RWPE1 (cell line): ENCODE results near the gene FHOD3.

Experiments
- CTCF ChIA-PET: fragments of 350-600 bp; sonication (Branson Sonifier 250); formaldehyde crosslinking; extraction: SDS; loops from one replicate; lab custom pipeline; 2021; lab: Yijun Ruan, JAX
- POLR2A ChIA-PET: fragments of 400-600 bp; formaldehyde crosslinking; extraction: SDS; loops from one replicate; lab custom pipeline; 2020; ENCODE audit warnings: antibody characterized with exemption; ENCODE audit not compliant: low non-redundant PET; lab: Yijun Ruan, JAX
- DNase-seq: peaks from one replicate; pipeline ENCODE4 v3.0.0; 2012; ENCODE audit warnings: low spot score
- H3K27ac ChIP-seq: fragments of 450-650 bp; 2 replicates; pipeline ENCODE4 v1.5.1; 2017
- CTCF ChIP-seq: fragments of 450-650 bp; conservative IDR thresholded peaks from 2 replicates; pipeline ENCODE4 v1.5.1; 2017; ENCODE audit warnings: low read depth, mild to moderate bottlenecking

The FHOD3 gene

GRCh38 chr18:36630917-36631316 is 333.4 kb downstream of the FHOD3 start:
- TF ChIP-seq CTCF = no peak
- DNase-seq = no peak
- ChIA-PET POLR2A (no interaction called here), CTCF (interaction anchor here (0.8 kb wide), 1 partner anchor 58 kb away, joined by 3 read pairs; no protein-coding TSS in a partner anchor)
- H3K27ac ChIP-seq = no peak overlapping the region

- POLR2A ChIA-PET = no interaction called here
- no peak overlapping the region for H3K27ac ChIP-seq
- CTCF ChIA-PET = no interaction called here
- DNase-seq = no peak
- no peak for TF ChIP-seq CTCF
These were observed 336.5 kb downstream of the FHOD3 start for GRCh38 chr18:36633961-36634412.

GRCh38 chr18:36634573-36635216 is 337.2 kb downstream of the FHOD3 start:
- TF ChIP-seq CTCF = no peak
- CTCF ChIA-PET = interaction anchor here (0.5 to 0.6 kb wide), 2 partner anchors 190 to 1442 kb away, joined by 3 to 4 read pairs; no protein-coding TSS in a partner anchor
- POLR2A ChIA-PET = no interaction called here
- DNase-seq = peak; percentile 4
- H3K27ac ChIP-seq = no peak overlapping the region

- CTCF ChIA-PET = interaction anchor here (0.6 kb wide), 1 partner anchor 1443 kb away, joined by 4 read pairs; no protein-coding TSS in a partner anchor
- POLR2A ChIA-PET = no interaction called here
- no peak for TF ChIP-seq CTCF
- DNase-seq = no peak
- no peak overlapping the region for H3K27ac ChIP-seq
These were observed 338.0 kb downstream of the FHOD3 start for GRCh38 chr18:36635414-36636096.

GRCh38 chr18:36636237-36636817 is 338.8 kb downstream of the FHOD3 start:
- no peak for TF ChIP-seq CTCF
- CTCF ChIA-PET = interaction anchor here (0.6 kb wide), 1 partner anchor 64 kb away, joined by 4 read pairs; no protein-coding TSS in a partner anchor
- H3K27ac ChIP-seq = no peak overlapping the region
- POLR2A ChIA-PET = no interaction called here
- no peak for DNase-seq

GRCh38 chr18:36638224-36638623 is 340.7 kb downstream of the FHOD3 start:
- no peak for TF ChIP-seq CTCF
- ChIA-PET CTCF (no interaction called here), POLR2A (no interaction called here)
- no peak overlapping the region for H3K27ac ChIP-seq
- DNase-seq = no peak
